Myocyte (in vitro differentiated cells): Measurements from ENCODE around the gene GCG. TPM values are rescaled to one million over a fixed set of nuclear protein-coding genes. Genes with fewer than 3 reads are reported as not detected.

Source experiments
- DNase-seq: peaks from one replicate; pipeline ENCODE4 v3.0.0-alpha.2; 2012; ENCODE audit warnings: low read depth
- total RNA-seq: library from RNA; depleted of rRNA; stranded (reverse); fragments of >200 nt; gene quantifications from 2 replicates; pipeline ENCODE4 v1.2.3, GENCODE V29; 2014

The GCG gene
- total RNA-seq, 1 donor from 2014 or later = not detected

GRCh38 chr2:162106146-162106551 is 45.9 kb downstream of the GCG start:
- DNase-seq = peak; percentile 79

DNA sequence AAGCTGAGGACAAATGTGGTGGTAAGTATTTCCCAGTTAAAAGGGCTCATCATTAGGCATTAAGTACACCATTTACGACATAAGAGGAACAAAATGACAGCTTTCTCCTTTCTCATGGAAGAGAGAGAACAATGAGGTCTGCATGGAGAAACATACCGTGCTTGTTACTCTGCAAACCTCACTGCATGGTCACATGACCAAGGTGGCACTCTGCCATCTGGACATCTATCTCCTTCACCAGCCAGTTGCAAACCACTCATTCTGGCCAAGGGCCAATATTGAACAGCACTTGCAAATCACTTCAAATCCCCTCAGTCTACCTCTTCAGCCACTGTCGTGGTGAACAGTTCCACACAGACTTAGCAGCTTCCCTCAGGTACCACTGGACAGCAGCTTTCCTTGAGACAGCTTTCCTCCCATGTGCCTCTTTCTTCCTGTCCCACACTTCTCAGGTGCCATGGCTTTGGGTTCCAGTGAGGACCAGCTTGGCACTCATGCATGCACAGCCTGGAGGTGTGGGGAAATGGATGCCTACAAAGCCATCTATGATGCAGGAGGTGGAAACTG is 48.5 kb downstream of the GCG start:
- DNase-seq = no peak

- no peak for DNase-seq
Observed at GRCh38 chr2:162100579-162100978, 51.5 kb downstream of the GCG start.

DNA sequence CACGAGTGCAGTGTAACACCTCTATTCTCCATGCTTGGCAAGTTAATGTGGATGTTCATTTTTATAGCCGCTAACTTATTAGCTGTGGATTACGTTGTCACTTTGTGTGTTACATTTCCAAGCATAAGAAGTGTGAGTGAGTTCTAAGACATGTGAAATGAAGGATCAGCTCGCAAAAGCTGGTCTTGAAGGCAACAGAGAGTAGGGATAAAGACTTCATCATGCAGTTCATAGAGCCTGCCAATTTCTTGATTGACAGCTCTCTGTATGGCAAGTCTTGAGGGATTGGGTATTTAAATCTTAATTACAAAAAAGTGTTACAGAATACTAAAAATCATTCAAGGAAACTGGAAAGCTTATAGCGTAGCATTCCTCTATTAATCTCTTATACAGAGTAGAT is 52.2 kb downstream of the GCG start:
- DNase-seq = no peak

Other genes starting within 250 kb of the GCG start
- 13.0 and 19.6 TPM in 2 replicates for gene DPP4, start 78.0 kb downstream of the GCG start, total RNA-seq
- 48.4 and 57.7 TPM in 2 replicates for gene FAP, start 91.2 kb upstream of the GCG start, total RNA-seq
- 4.5 and 5.1 TPM in 2 replicates for gene IFIH1, start 166.4 kb upstream of the GCG start, total RNA-seq
- gene GCA, start 191.9 kb upstream of the GCG start, total RNA-seq = 1.3 and 2.0 TPM in 2 replicates